Cardiac fibroblast (primary cell): ENCODE measurements around the gene XPO5.
"Not testable (repeated sequence)": the region's sequence is repeated elsewhere in the genome, so short reads cannot be mapped to it uniquely, and the experiment has no call there.

Source experiments
- DNase-seq, 2 donors: peaks; one replicate each; pipeline versions ENCODE4 v3.0.0 to v3.0.0-alpha.2; 2010; ENCODE audit warnings: low read depth in 2 of 2
- H3K4me3 ChIP-seq, 2 donors: replicated peaks in 1 of 2; 1 replicate in 1 of 2; 2 replicates in 1 of 2; pipeline ENCODE4 v1.5.1; 2011; ENCODE audit warnings: low read depth in 2 of 2, low read length in 2 of 2, mild to moderate bottlenecking in 2 of 2, moderate library complexity in 1 of 2
- CTCF ChIP-seq: IDR thresholded peaks from one replicate; pipeline ENCODE4 v1.5.1; 2011; ENCODE audit warnings: low read depth, mild to moderate bottlenecking, low read length, inconsistent platforms

The XPO5 gene

GRCh38 chr6:43540507-43540906 is 35.3 kb downstream of the XPO5 start:
- no peak overlapping the region for H3K4me3 ChIP-seq
- TF ChIP-seq CTCF = no peak
- DNase-seq = no peak

GRCh38 chr6:43539409-43539808 is 36.4 kb downstream of the XPO5 start:
- not testable (repeated sequence) for DNase-seq, H3K4me3 ChIP-seq

- not testable (repeated sequence) for H3K4me3 ChIP-seq, DNase-seq
Observed at GRCh38 chr6:43538986-43539385, 36.9 kb downstream of the XPO5 start.

GRCh38 chr6:43532201-43532600 is 43.6 kb downstream of the XPO5 start:
- TF ChIP-seq CTCF = no peak
- no peak for DNase-seq
- H3K4me3 ChIP-seq = no peak overlapping the region

- no peak for DNase-seq
- no peak for TF ChIP-seq CTCF
- H3K4me3 ChIP-seq = no peak overlapping the region
Observed at GRCh38 chr6:43524483-43524961, 51.3 kb downstream of the XPO5 start.

- no peak for TF ChIP-seq CTCF
- DNase-seq = no peak
- no peak overlapping the region for H3K4me3 ChIP-seq
Observed at GRCh38 chr6:43523284-43523683, 52.6 kb downstream of the XPO5 start.

GRCh38 chr6:43522547-43523261 is 53.1 kb downstream of the XPO5 start:
- no peak for TF ChIP-seq CTCF
- no peak overlapping the region for H3K4me3 ChIP-seq
- DNase-seq = no peak

GRCh38 chr6:43521836-43522235 is 54.0 kb downstream of the XPO5 start:
- no peak for TF ChIP-seq CTCF
- DNase-seq = no peak

More at GRCh38 chr6:43521836-43522235, 54.0 kb downstream of the XPO5 start:
- H3K4me3 ChIP-seq = no peak overlapping the region
